Measurements from ENCODE around the gene EPHA4.

The EPHA4 gene

DNA sequence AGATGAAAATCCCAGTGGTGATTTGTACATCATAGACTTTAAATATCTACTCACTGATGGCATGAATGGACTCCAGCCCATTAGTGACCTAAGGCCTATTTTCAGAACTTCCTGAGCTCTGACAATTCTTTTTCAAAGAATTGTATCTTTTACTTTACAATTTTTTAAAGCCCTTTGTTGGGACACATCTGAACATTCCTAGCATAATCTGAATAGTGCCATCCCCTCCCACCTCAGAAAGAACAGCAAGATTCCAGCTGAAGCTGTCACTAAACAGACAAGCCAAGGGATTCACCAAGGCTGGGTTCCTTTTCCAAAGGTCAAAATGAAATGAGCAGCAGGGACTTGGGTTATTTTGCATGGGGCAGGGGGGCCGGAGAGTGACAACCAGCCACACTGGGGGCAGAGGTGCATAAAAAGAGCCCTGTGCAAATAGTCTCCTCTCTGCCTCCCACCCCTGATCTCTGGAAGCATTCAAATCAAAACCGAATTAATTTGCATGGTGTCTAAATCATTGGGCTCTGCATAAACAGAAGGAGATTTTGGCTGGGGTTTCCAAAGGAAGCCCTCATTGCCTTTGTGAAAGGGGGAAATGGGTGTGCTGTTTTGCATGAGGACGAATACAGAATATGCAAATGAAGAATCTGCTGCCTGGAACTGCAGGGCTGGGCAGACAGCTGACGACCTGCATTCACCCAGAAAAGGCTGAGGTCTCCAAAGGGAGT is 17.2 kb downstream of the EPHA4 start:
- Histone ChIP-seq H2AFZ (ENCODE audit: low read depth) (no peak overlapping the region), H3K36me3 (ENCODE audit: insufficient read depth) (no peaks in the 10 kb centered on the region), H3K27ac (no peak overlapping the region), H3K9ac (no peak overlapping the region), H3K4me1 (ENCODE audit: low read depth, poor library complexity, severe bottlenecking) (no peaks in the 10 kb centered on the region), H3K27me3 (ENCODE audit: insufficient read depth, low read depth) (no peaks in the 10 kb centered on the region), H4K20me1 (ENCODE audit: insufficient read depth) (no peaks in the 10 kb centered on the region), H3K4me2 (no peak overlapping the region), H3K79me2 (ENCODE audit: insufficient read depth, low read depth) (no peaks in the 10 kb centered on the region), H3K4me3 (IDR thresholded peaks at IDR 0.05; ENCODE audit: insufficient read depth, low read depth, low read length) (no peak overlapping the region)
- TF ChIP-seq, protein P1, sequence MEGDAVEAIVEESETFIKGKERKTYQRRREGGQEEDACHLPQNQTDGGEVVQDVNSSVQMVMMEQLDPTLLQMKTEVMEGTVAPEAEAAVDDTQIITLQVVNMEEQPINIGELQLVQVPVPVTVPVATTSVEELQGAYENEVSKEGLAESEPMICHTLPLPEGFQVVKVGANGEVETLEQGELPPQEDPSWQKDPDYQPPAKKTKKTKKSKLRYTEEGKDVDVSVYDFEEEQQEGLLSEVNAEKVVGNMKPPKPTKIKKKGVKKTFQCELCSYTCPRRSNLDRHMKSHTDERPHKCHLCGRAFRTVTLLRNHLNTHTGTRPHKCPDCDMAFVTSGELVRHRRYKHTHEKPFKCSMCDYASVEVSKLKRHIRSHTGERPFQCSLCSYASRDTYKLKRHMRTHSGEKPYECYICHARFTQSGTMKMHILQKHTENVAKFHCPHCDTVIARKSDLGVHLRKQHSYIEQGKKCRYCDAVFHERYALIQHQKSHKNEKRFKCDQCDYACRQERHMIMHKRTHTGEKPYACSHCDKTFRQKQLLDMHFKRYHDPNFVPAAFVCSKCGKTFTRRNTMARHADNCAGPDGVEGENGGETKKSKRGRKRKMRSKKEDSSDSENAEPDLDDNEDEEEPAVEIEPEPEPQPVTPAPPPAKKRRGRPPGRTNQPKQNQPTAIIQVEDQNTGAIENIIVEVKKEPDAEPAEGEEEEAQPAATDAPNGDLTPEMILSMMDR (conservative IDR thresholded peaks at IDR 0.05; ENCODE audit: low read depth, low read length), result no peak

DNA sequence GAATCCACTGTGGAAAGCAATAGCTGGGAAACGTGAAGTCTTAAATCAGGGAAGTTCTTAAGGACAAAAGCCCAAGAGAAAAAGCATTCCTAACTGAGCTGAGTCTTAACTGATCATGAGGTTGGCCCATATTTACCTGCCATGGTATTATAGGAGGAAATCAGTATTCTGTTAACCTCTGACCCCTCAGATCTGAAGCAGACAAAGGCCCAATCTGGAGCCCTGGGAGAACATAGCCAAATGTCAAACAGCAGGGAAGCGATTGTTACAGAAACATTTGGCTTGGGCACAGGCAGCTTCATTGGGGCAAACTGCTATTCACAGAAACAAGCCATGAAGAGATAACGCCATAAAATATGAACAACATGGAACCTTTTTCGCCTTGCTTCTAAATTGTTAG is 18.8 kb downstream of the EPHA4 start:
- Histone ChIP-seq H3K27ac (no peak overlapping the region), H2AFZ (ENCODE audit: low read depth) (no peak overlapping the region), H3K27me3 (ENCODE audit: insufficient read depth, low read depth) (no peaks in the 10 kb centered on the region), H3K36me3 (ENCODE audit: insufficient read depth) (no peaks in the 10 kb centered on the region), H3K79me2 (ENCODE audit: insufficient read depth, low read depth) (no peaks in the 10 kb centered on the region), H3K4me1 (ENCODE audit: low read depth, poor library complexity, severe bottlenecking) (peaks cover 13% of the 10 kb centered on the region), H3K9ac (no peak overlapping the region), H4K20me1 (ENCODE audit: insufficient read depth) (no peaks in the 10 kb centered on the region), H3K4me3 (IDR thresholded peaks at IDR 0.05; ENCODE audit: insufficient read depth, low read depth, low read length) (no peak overlapping the region), H3K4me2 (no peak overlapping the region)
- TF ChIP-seq, protein P1 (conservative IDR thresholded peaks at IDR 0.05; ENCODE audit: low read depth, low read length), result no peak

GRCh38 chr2:221552291-221552690 is 19.8 kb downstream of the EPHA4 start:
- no peak overlapping the region for H2AFZ ChIP-seq (ENCODE audit: low read depth)
- H3K36me3 ChIP-seq (ENCODE audit: insufficient read depth), result no peaks in the 10 kb centered on the region
- H4K20me1 ChIP-seq (ENCODE audit: insufficient read depth), result no peaks in the 10 kb centered on the region
- no peaks in the 10 kb centered on the region for H3K79me2 ChIP-seq (ENCODE audit: insufficient read depth, low read depth)
- H3K4me1 ChIP-seq (ENCODE audit: low read depth, poor library complexity, severe bottlenecking), result peaks cover 13% of the 10 kb centered on the region
- H3K27ac ChIP-seq, result no peak overlapping the region
- H3K4me2 ChIP-seq, result no peak overlapping the region
- TF ChIP-seq, protein P1 (conservative IDR thresholded peaks at IDR 0.05; ENCODE audit: low read depth, low read length), result no peak
- H3K9ac ChIP-seq, result no peak overlapping the region
- no peak overlapping the region for H3K4me3 ChIP-seq (IDR thresholded peaks at IDR 0.05; ENCODE audit: insufficient read depth, low read depth, low read length)
- H3K27me3 ChIP-seq (ENCODE audit: insufficient read depth, low read depth), result no peaks in the 10 kb centered on the region

DNA sequence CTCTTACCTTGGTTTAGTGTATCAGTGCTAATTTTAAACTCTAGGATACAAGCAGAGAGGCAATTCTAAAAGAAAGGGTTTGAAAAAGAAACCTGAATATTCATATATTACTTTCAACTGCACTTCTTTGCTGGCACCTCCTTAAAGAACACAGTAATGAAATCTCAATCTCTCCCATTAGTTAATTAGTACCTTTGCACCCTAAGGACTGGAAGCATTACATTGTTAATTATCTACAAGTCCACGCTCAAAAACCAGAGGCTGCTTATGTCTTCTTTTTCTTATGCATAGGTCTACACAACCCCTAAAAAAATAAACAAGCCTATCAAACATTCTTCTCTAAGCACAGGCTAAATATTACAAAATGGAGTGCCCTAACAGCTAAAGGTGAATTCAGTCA is 20.2 kb downstream of the EPHA4 start:
- H3K4me3 ChIP-seq (IDR thresholded peaks at IDR 0.05; ENCODE audit: insufficient read depth, low read depth, low read length), result no peak overlapping the region
- no peak overlapping the region for H3K9ac ChIP-seq
- H2AFZ ChIP-seq (ENCODE audit: low read depth), result no peak overlapping the region
- no peak overlapping the region for H3K27ac ChIP-seq
- H3K27me3 ChIP-seq (ENCODE audit: insufficient read depth, low read depth), result no peaks in the 10 kb centered on the region
- H4K20me1 ChIP-seq (ENCODE audit: insufficient read depth), result no peaks in the 10 kb centered on the region
- TF ChIP-seq, protein P1 (conservative IDR thresholded peaks at IDR 0.05; ENCODE audit: low read depth, low read length), result no peak
- H3K79me2 ChIP-seq (ENCODE audit: insufficient read depth, low read depth), result no peaks in the 10 kb centered on the region
- H3K4me1 ChIP-seq (ENCODE audit: low read depth, poor library complexity, severe bottlenecking), result peaks cover 13% of the 10 kb centered on the region
- H3K36me3 ChIP-seq (ENCODE audit: insufficient read depth), result no peaks in the 10 kb centered on the region
- H3K4me2 ChIP-seq, result no peak overlapping the region

Data from KMS-11 (cell line).